Measurements from ENCODE around the gene C17orf107. TPM values are rescaled to one million over a fixed set of nuclear protein-coding genes. Genes with fewer than 3 reads are reported as not detected.

The C17orf107 gene
- total and polyA plus RNA-seq, 2 of the 13 experiments (the other 11 are each of a cell fraction or from before 2014, with no cell fraction given): 0.20 to 0.59 TPM

DNA sequence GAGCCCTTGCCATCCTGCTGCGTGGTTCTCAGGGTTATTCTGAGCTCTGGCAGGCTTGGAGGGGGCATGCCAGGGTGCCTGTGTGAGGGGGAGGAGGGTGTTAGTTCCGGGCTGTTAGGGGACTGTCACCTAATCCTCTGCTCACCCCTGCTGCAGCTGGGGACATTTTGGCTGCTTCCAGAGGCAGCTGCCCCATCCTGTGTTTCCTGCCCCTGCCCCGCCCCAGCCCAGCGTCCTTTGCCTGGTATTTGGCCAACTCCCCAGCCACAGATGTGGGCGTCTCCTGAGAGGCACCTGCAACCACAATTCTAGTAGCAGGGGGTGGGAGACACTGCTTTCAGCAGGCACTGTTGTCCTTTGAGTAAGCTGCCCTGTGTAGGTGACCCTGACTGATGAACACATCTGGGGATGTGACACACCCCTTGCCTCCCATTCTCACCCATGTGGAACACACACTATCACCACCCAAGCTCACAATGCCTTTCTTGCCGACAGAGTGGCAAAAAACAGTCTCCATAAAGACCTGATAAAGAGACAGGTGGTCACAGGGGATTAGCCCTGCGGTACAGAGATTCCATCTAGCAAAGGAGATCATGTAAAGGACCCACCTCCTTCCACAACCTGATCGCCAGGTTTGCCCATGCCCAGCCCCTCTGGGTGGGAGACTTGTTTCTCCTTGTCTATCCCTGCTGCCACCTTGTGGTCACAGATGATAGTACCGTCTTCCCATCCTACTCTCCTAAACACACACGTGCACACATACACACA, 3.9 kb downstream of the C17orf107 start, which contains the start of gene CHRNE:
TSS of gene CHRNE (minus strand) at position 48 of the 768 bp plus-strand sequence. CDS start at position 13, 35 bp downstream.
- no peaks in the 10 kb centered on the region for H4K20me1 ChIP-seq (ENCODE audit: insufficient read depth, low read length)
- no TSS peak for BruUV-seq (replicated peaks)
- no peaks in the 10 kb centered on the region for H3K36me3 ChIP-seq (replicated peaks in 1 of 2; ENCODE audit: control insufficient read depth in 1 of 2, insufficient read depth in 2 of 2, low read length in 2 of 2)
- in situ Hi-C loops (cut with HindIII; ENCODE audit: extremely low pct_ligation_motif_present, low pct_unique_long_range_greater_than_20kb) (loop anchor here (10.0 kb wide), 1 partner anchor 152 kb away; no protein-coding TSS in a partner anchor), intact Hi-C loops (cut with micrococcal nuclease; ENCODE audit: unreplicated experiment) (loop anchor here (10.0 kb wide), 1 partner anchor 162 kb away; no protein-coding TSS in a partner anchor)
- ChIA-PET CTCF (ENCODE audit: low intra/inter-chr PET ratio, low total read pairs) (no interaction called here), POLR2A (no interaction called here)
- DNase-seq (ENCODE audit: low spot score): peak; percentile 80
- no peaks in the 10 kb centered on the region for H3K27me3 ChIP-seq (ENCODE audit: control insufficient read depth in 1 of 2, insufficient read depth in 2 of 2, low read length in 2 of 2)
- H3K4me2 ChIP-seq (ENCODE audit: low read depth, low read length): peak within 1 kb of the TSS; percentile 36; the same call in 1 of the 2 replicates
- H2AFZ ChIP-seq (ENCODE audit: low read length): no peak within 1 kb of the TSS
- no peak within 1 kb of the TSS for H3K4me3 ChIP-seq (replicated peaks in 1 of 3; ENCODE audit: insufficient read depth in 1 of 3, low read depth in 2 of 3, low read length in 3 of 3)
- peak; percentile 57 for ATAC-seq
- FAIRE-seq: peak; percentile 84
- no peak within 1 kb of the TSS for H3K27ac ChIP-seq (ENCODE audit: extremely low read length, insufficient read depth, low read length)
- TF ChIP-seq, protein P1, sequence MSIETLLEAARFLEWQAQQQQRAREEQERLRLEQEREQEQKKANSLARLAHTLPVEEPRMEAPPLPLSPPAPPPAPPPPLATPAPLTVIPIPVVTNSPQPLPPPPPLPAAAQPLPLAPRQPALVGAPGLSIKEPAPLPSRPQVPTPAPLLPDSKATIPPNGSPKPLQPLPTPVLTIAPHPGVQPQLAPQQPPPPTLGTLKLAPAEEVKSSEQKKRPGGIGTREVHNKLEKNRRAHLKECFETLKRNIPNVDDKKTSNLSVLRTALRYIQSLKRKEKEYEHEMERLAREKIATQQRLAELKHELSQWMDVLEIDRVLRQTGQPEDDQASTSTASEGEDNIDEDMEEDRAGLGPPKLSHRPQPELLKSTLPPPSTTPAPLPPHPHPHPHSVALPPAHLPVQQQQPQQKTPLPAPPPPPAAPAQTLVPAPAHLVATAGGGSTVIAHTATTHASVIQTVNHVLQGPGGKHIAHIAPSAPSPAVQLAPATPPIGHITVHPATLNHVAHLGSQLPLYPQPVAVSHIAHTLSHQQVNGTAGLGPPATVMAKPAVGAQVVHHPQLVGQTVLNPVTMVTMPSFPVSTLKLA (IDR thresholded peaks at IDR 0.05): peak; percentile 41
- TF ChIP-seq KDM4B (CRISPR knock-in tag; IDR thresholded peaks at IDR 0.05) (no peak), SAP130 (CRISPR knock-in tag; IDR thresholded peaks at IDR 0.05; ENCODE audit: low read depth) (0 out of 2 replicates have a peak, but pooled peaks have one; percentile 44), TBX2 (CRISPR knock-in tag; IDR thresholded peaks at IDR 0.05; ENCODE audit: borderline replicate concordance) (0 out of 2 replicates have a peak, but pooled peaks have one; percentile 17), ZNF616 (CRISPR knock-in tag; IDR thresholded peaks at IDR 0.05; ENCODE audit: low read depth) (no peak), BHLHE40 (IDR thresholded peaks at IDR 0.05; ENCODE audit: low read length) (peak; percentile 81), FOXK1 (CRISPR knock-in tag; IDR thresholded peaks at IDR 0.05; ENCODE audit: borderline replicate concordance, low read depth) (peak; percentile 14; the same call in 1 of the 2 replicates), STAG1 (CRISPR knock-in tag; IDR thresholded peaks at IDR 0.05) (peak; percentile 76), ELF4 (CRISPR knock-in tag; IDR thresholded peaks at IDR 0.05; ENCODE audit: borderline replicate concordance) (no peak), XRCC5 (optimal IDR thresholded peaks at IDR 0.05; ENCODE audit: low read length) (no peak), TCF12 (IDR thresholded peaks at IDR 0.05) (no peak), TCF12 (CRISPR knock-in tag; IDR thresholded peaks at IDR 0.05) (no peak), NFKBIZ (CRISPR knock-in tag; IDR thresholded peaks at IDR 0.05) (no peak), ZBTB7A (CRISPR knock-in tag; IDR thresholded peaks at IDR 0.05) (0 out of 2 replicates have a peak, but pooled peaks have one; percentile 38), ZNF282 (IDR thresholded peaks at IDR 0.05; ENCODE audit: partially characterized antibody) (no peak), SMC3 (IDR thresholded peaks at IDR 0.05; ENCODE audit: low read length) (peak; percentile 50)
- TF ChIP-seq, protein P2, sequence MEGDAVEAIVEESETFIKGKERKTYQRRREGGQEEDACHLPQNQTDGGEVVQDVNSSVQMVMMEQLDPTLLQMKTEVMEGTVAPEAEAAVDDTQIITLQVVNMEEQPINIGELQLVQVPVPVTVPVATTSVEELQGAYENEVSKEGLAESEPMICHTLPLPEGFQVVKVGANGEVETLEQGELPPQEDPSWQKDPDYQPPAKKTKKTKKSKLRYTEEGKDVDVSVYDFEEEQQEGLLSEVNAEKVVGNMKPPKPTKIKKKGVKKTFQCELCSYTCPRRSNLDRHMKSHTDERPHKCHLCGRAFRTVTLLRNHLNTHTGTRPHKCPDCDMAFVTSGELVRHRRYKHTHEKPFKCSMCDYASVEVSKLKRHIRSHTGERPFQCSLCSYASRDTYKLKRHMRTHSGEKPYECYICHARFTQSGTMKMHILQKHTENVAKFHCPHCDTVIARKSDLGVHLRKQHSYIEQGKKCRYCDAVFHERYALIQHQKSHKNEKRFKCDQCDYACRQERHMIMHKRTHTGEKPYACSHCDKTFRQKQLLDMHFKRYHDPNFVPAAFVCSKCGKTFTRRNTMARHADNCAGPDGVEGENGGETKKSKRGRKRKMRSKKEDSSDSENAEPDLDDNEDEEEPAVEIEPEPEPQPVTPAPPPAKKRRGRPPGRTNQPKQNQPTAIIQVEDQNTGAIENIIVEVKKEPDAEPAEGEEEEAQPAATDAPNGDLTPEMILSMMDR (CRISPR knock-in tag; IDR thresholded peaks at IDR 0.05): peak; percentile 86
- TF ChIP-seq, protein P3, sequence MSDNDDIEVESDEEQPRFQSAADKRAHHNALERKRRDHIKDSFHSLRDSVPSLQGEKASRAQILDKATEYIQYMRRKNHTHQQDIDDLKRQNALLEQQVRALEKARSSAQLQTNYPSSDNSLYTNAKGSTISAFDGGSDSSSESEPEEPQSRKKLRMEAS (IDR thresholded peaks at IDR 0.05): peak; percentile 18; the same call in 1 of the 2 replicates
- H3K9ac ChIP-seq (ENCODE audit: insufficient read depth, low read depth, low read length): no peak within 1 kb of the TSS
- peaks cover 37% of the 10 kb centered on the region for H3K4me1 ChIP-seq (ENCODE audit: insufficient read depth, low read length)
- H3K79me2 ChIP-seq (ENCODE audit: insufficient read depth, low read length): no peaks in the 10 kb centered on the region
- no peaks in the 10 kb centered on the region for H3K9me3 ChIP-seq (ENCODE audit: low read length)
- 9% methylated on average over 6 of the region's 10 CpGs for WGBS (ENCODE audit: low lambda C conversion rate)

All from HepG2 (cell line).